HG03045 (cell line): Measurements from ENCODE around the gene IKBKE.
A peak's percentile ranks its signal among the peaks of the same experiment; 100 is the strongest.

Experiments
- ATAC-seq: cut with Tn5 transposase; IDR thresholded peaks from one replicate; pipeline ENCODE4 v1.9.1; 2021; ENCODE audit warnings: mild to moderate bottlenecking, moderate library complexity; ENCODE audit not compliant: unreplicated experiment

Gene IKBKE

GRCh38 chr1:206469933-206470691 is at the start of gene IKBKE:
Gene IKBKE, plus strand, starts transcription at chr1:206470476. Its CDS starts 2,752 bp downstream, at chr1:206473228.
- ATAC-seq: peak; percentile 62

- no peak for ATAC-seq
Measured at GRCh38 chr1:206421616-206422340, 48.5 kb upstream of the IKBKE start.

GRCh38 chr1:206422525-206422924 is 47.8 kb upstream of the IKBKE start:
- ATAC-seq: no peak

GRCh38 chr1:206427291-206427690 is 43.0 kb upstream of the IKBKE start:
- no peak for ATAC-seq

DNA sequence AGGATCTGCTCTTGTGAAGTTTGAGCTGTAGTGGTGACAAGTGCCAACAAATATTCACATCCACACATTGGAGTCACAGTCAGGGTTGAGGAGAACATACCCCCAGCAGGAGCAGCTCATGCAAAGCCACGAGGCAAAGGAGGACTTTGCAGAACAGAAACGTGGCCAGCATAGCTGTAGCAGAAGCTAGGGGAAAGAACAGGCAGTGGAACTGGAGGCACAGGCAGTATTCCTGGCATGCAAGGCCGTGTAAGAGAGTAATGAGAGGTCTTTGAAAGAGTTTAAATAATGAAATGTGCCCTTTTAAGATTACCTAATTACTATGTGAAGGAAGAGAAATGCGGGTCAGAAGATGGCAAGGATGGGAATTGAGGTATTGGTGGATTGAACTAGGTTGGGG is 40.9 kb upstream of the IKBKE start:
- ATAC-seq: no peak

DNA sequence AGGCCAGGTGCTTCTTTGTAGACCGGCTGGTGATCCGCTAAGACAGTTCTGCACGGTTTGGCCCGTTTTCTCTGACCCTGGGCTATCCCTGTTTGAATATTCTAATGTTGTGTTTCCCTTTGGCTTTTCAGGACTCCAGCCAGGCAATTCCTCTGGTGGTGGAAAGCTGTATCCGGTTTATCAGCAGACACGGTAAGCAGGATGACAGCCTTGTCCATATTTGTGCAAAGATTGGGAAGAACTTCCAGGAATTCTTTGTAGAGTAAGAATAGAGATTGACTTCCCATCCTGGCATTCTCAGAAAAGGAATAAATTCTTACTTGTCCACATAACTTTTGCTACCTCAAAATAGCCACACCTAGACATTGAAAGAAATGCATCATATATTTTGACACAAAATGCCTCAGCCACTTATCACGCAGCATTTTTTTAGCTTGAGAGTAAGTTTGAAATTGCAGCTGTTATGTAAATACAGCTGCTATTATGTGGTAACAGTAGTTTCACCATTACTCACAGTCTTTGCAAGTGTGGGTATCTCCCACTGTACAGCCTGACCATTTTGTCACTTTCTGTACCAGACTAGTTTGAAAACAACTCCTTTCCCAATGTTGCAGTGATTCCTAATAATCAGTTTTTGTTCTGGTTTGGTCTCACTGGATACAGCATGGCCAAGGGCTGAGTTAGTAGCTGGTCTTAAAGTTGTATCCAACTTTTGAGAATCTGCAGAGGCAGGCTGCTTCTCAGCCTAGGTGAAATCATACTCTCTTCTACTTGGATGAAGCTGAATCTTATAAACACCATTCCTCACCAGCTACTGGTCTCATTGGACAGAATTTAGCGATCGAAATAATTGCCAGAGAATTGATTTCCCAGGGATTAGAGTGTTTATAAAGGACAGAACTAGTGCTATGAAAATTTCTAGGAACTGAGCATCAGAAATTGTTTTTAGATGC is 40.0 kb upstream of the IKBKE start:
- ATAC-seq: peak; percentile 93

GRCh38 chr1:206435445-206435844 is 34.8 kb upstream of the IKBKE start:
- no peak for ATAC-seq

DNA sequence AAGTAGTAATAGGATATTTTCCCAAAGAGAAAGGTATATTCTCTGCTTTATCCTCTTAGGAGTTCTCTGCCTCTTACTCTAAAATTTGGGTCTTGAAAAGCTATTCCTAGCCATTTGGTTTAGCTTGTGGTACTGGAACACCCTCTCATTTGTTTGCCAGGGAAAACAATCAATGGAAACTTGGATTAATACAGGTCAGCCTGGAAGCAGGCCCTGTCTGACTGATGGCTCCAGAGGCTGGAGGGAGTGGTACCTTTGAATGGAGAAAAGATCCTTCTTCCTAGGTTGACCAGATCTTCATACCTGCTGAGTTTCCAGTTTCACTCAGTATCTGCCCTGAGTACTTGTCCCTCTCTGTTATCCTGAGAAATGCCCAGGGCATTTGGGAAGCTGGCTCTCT is 31.7 kb upstream of the IKBKE start:
- no peak for ATAC-seq

DNA sequence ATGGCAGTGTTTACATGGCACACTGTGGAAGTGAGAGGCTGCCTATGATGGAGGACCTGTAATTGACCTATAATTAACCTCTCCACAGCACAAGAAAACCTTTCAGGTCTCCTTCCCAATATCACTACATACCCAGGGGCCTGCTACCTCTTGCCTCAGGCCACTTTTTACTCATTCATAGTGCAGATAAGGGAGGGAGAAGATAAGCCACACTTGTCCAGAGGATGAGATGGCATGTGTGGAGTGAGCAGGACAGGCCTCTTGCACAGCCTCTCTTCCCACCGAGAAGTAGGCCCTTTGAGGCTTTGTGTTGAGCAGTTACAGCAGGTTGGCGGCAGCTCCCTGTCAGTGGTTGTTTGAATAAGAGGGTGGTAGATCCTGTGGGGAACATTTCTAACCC is 31.1 kb upstream of the IKBKE start:
- no peak for ATAC-seq

- no peak for ATAC-seq
Measured at GRCh38 chr1:206441336-206441967, 28.8 kb upstream of the IKBKE start.

DNA sequence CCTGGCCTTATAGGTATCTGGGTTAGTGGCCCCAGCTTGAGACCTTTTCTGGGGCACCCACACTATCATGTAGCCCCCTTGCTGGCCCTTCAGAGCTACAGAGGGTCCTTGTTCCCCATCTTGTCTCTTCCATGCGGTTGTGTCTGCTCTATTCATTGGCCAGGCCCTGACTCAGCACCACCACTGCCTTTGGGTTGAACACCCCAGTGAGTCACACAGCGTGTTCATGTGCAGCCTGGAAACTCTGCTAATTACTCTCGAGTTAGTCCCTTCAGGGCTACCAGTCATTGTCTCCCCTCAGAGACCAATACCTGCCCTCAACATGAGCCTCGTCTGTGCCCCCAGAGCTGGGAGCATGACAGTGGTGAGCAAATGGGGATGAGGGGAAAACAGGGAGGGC is 28.2 kb upstream of the IKBKE start:
- ATAC-seq: no peak

- no peak for ATAC-seq
Measured at GRCh38 chr1:206445116-206445515, 25.2 kb upstream of the IKBKE start.

GRCh38 chr1:206445911-206446356 is 24.3 kb upstream of the IKBKE start:
- ATAC-seq: no peak

DNA sequence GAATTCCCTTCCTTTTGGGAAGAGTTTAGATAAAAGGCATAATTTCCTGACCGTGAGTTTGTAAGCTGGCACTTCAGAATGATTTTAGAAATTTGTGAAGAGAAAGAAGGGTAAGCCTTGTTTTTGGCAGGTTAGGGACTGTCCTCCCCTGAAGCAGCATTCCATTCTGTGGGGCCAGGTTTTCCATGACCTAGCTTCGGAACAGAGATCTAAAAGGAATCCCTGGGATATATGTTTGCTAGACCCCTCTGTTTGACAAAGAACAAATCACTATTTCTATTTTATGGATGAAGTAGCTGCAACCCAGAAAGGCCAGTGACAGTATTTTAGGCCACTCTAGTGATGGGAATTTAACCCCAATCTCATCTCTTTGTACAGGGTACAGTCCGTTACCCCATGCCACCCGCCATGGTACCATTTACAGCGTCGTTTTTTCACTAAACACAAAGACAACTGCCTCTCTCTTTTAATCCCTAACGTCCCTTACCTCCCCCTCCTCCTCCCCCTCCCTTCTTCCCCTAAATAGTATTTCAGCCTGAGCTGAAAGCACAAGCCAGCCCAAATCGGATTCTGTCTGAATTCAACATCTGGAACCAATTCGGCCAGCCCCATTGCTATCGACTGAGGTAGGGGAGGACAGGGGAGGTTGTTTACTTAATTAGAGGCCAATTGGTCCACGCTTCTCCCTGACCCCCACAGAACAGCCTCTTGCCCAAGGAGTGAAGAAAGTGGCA is 23.4 kb upstream of the IKBKE start:
- ATAC-seq: no peak

DNA sequence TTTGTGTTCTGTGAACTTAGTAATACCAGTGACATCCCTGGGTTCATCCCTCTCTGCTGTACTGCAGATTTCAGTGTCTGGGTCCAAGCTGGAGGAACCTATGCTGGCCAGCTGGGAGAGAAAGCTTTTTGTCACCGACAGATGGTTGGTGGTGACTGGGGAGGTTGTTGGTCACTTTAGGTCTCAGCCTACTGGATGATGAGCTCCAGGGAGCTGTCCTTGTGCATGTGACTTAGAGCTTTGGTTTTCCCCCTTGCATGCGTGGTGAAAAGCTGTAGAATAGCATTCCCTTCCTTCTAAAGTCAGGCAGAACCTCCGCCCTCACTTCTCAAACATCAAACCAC is 22.9 kb upstream of the IKBKE start:
- ATAC-seq: no peak

GRCh38 chr1:206447792-206448191 is 22.5 kb upstream of the IKBKE start:
- ATAC-seq: no peak

GRCh38 chr1:206448471-206448870 is 21.8 kb upstream of the IKBKE start:
- ATAC-seq: no peak

- no peak for ATAC-seq
Measured at GRCh38 chr1:206449565-206449964, 20.7 kb upstream of the IKBKE start.

DNA sequence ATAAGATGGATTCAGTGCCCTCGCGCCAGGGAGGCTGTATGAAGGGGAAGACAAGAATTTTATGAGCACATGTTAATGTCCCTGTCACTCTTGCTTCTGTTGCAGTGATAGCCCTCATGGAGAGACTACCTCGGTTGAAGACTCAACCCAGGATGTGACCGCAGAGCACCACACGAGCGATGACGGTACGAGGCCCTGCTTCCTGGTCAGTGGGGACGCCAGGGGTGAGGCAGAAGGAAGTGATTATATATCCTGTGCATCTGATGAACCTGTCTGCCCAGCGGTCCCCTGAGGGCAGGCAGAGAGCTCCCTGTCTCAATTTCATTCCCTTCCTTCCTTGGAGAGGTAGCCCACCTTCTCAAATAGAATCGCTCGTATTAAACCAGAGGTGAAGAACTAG is 20.0 kb upstream of the IKBKE start:
- no peak for ATAC-seq

- ATAC-seq: no peak
Measured at GRCh38 chr1:206451134-206451686, 19.1 kb upstream of the IKBKE start.
